OCI-LY7 (cell line): ENCODE results near the gene TTC24. TPM values are rescaled to one million over a fixed set of nuclear protein-coding genes. Genes with fewer than 3 reads are reported as not detected.

ENCODE experiments used
- BruUV-seq: library from RNA; stranded (reverse); fragments of 400-500 nt; replicated peaks from 2 replicates; lab custom pipeline; 2021; lab: Mats Ljungman, UMichigan
- CTCF ChIA-PET: fragments of 300-600 bp; sonication (Branson Sonifier 250); formaldehyde crosslinking; loops from one replicate; lab custom pipeline; 2022; ENCODE audit warnings: antibody characterized with exemption; ENCODE audit not compliant: unreplicated experiment; lab: Charles Lee
- POLR2A ChIA-PET: fragments of 300-600 bp; sonication (Branson Sonifier 250); formaldehyde crosslinking; loops from one replicate; lab custom pipeline; 2022; ENCODE audit warnings: antibody characterized with exemption; lab: Charles Lee
- DNase-seq: peaks from one replicate; pipeline ENCODE4 v3.0.0-alpha.2; 2015; ENCODE audit warnings: low spot score
- H2AFZ ChIP-seq: fragments of 200-600 bp; sonication (generic), shearing (Covaris generic); 2 replicates; pipeline ENCODE4 v1.6.1; 2014; ENCODE audit warnings: mild to moderate bottlenecking, antibody characterized with exemption, low read length, moderate library complexity
- H3K27ac ChIP-seq: fragments of 200-600 bp; sonication (generic); 2 replicates; pipeline ENCODE4 v1.5.1; 2014; ENCODE audit warnings: mixed run types, low read depth, mild to moderate bottlenecking, moderate library complexity, low read length, inconsistent platforms; ENCODE audit not compliant: poor library complexity, severe bottlenecking
- H3K36me3 ChIP-seq: fragments of 200-600 bp; sonication (generic); 2 replicates; pipeline ENCODE4 v1.6.1; 2014; ENCODE audit warnings: mild to moderate bottlenecking, antibody characterized with exemption, low read length, moderate library complexity, mixed read lengths; ENCODE audit not compliant: insufficient read depth
- H3K4me1 ChIP-seq: fragments of 200-600 bp; sonication (generic); 2 replicates; pipeline ENCODE4 v1.5.1; 2014; ENCODE audit warnings: mild to moderate bottlenecking, low read length; ENCODE audit not compliant: insufficient read depth, poor library complexity, severe bottlenecking
- H3K4me2 ChIP-seq: fragments of 200-600 bp; sonication (generic); 2 replicates; pipeline ENCODE4 v1.6.1; 2014; ENCODE audit warnings: mild to moderate bottlenecking, low read length
- H3K4me3 ChIP-seq: fragments of 200-600 bp; sonication (generic); 2 replicates; pipeline ENCODE4 v1.5.1; 2014; ENCODE audit warnings: mild to moderate bottlenecking, low read depth, low read length; ENCODE audit not compliant: poor library complexity, severe bottlenecking
- H3K79me2 ChIP-seq: fragments of 200-600 bp; sonication (generic); 2 replicates; pipeline ENCODE4 v1.6.1; 2016; ENCODE audit warnings: low read depth, mild to moderate bottlenecking, low read length, moderate library complexity, mixed read lengths; ENCODE audit not compliant: insufficient read depth
- H3K9me2 ChIP-seq: fragments of 200-600 bp; sonication (generic); 2 replicates; pipeline ENCODE4 v1.6.1; 2016; ENCODE audit warnings: mild to moderate bottlenecking, low read length, mixed read lengths; ENCODE audit not compliant: insufficient read depth
- H3K9me3 ChIP-seq: fragments of 200-600 bp; sonication (generic); 2 replicates; pipeline ENCODE4 v1.6.1; 2014; ENCODE audit warnings: mild to moderate bottlenecking, mixed run types, low read length, mixed read lengths
- H4K20me1 ChIP-seq: fragments of 200-600 bp; sonication (generic); 2 replicates; pipeline ENCODE4 v1.6.1; 2014; ENCODE audit warnings: mild to moderate bottlenecking, antibody characterized with exemption, low read length, moderate library complexity, mixed read lengths; ENCODE audit not compliant: insufficient read depth
- EZH2phosphoT487 ChIP-seq: fragments of 200-600 bp; sonication (generic); IDR thresholded peaks from 2 replicates; pipeline ENCODE4 v1.6.1; 2018; ENCODE audit warnings: low read depth, borderline replicate concordance, mild to moderate bottlenecking, mixed run types, antibody characterized with exemption, low read length, moderate library complexity, mixed read lengths
- intact Hi-C: fragments of 100-400 bp; cut with micrococcal nuclease; formaldehyde crosslinking; loops from one replicate; pipeline ENCODE4 v1.10.0; 2022; ENCODE audit not compliant: unreplicated experiment
- total RNA-seq, 2 experiments: library from RNA; depleted of rRNA in 1 of 2; stranded (reverse); fragments of >200 nt in 1 of 2; shearing (Covaris generic) in 1 of 2; gene quantifications; 2 replicates each; pipeline ENCODE4 v1.2.3, GENCODE V29; 2014 to 2022
- TF ChIP-seq, protein P1 (sequence below): fragments of 200-600 bp; sonication (generic); conservative IDR thresholded peaks from 2 replicates; pipeline ENCODE4 v1.5.1; 2014; ENCODE audit warnings: mild to moderate bottlenecking, antibody characterized with exemption, low read length, moderate library complexity, mixed read lengths

Gene TTC24
- total RNA-seq, 2 experiments from 2014 or later = 2.8 to 11.9 TPM

DNA sequence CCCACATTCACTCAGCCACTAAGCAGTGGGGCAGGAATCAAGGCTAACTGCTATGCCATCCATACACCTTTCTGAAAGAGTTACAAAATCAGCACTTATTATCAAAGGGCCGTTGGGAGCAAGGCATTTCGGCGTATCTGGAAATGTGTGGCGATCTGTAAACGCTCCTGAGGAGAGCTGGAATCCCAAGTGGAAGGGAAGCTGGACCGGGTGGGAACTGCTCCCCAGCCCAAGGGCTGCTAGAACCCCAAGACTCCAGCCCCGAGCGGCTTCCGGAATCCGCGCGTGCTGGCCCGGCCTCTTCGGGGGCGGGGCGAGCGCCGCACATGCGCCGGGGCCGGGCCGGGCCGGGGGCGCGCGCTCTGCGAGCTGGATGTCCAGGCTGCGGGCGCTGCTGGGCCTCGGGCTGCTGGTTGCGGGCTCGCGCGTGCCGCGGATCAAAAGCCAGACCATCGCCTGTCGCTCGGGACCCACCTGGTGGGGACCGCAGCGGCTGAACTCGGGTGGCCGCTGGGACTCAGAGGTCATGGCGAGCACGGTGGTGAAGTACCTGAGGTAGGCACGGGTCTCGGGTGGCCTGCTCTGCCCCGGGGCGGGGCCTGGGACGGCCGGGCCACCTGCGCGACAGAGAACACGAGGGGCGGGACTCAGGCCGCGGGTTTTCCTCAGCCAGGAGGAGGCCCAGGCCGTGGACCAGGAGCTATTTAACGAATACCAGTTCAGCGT, 12.1 kb downstream of the TTC24 start, which contains the start of gene NAXE:
Gene NAXE (plus strand): TSS at position 345 of the 726 bp plus-strand sequence. CDS start 29 bp downstream, at position 374.
- CTCF ChIA-PET = interaction anchor here (0.6 to 1.1 kb wide), 7 partner anchors 9 to 90 kb away, joined by 3 to 6 read pairs (median 3); no protein-coding TSS in a partner anchor
- peak; percentile 78 for DNase-seq
- peak within 1 kb of the TSS; percentile 82 for H3K4me2 ChIP-seq
- no peaks in the 10 kb centered on the region for H3K9me2 ChIP-seq
- peaks cover 42% of the 10 kb centered on the region for H3K36me3 ChIP-seq
- H3K4me1 ChIP-seq = peaks cover 27% of the 10 kb centered on the region
- intact Hi-C loops = no loop called here
- H2AFZ ChIP-seq = peak within 1 kb of the TSS; percentile 76; the same call in 1 of the 2 replicates
- H3K9me3 ChIP-seq = no peaks in the 10 kb centered on the region
- peak within 1 kb of the TSS; percentile 89 for H3K4me3 ChIP-seq
- POLR2A ChIA-PET = interaction anchor here (0.7 to 2.5 kb wide), 11 partner anchors 10 to 136 kb away, joined by 3 to 27 read pairs (median 4); partner anchors contain the start of gene GPATCH4
- no peaks in the 10 kb centered on the region for H3K79me2 ChIP-seq
- no peaks in the 10 kb centered on the region for H4K20me1 ChIP-seq
- H3K27ac ChIP-seq = peak within 1 kb of the TSS; percentile 50
- BruUV-seq = no TSS peak
- no peak for TF ChIP-seq EZH2phosphoT487
- TF ChIP-seq, protein P1, sequence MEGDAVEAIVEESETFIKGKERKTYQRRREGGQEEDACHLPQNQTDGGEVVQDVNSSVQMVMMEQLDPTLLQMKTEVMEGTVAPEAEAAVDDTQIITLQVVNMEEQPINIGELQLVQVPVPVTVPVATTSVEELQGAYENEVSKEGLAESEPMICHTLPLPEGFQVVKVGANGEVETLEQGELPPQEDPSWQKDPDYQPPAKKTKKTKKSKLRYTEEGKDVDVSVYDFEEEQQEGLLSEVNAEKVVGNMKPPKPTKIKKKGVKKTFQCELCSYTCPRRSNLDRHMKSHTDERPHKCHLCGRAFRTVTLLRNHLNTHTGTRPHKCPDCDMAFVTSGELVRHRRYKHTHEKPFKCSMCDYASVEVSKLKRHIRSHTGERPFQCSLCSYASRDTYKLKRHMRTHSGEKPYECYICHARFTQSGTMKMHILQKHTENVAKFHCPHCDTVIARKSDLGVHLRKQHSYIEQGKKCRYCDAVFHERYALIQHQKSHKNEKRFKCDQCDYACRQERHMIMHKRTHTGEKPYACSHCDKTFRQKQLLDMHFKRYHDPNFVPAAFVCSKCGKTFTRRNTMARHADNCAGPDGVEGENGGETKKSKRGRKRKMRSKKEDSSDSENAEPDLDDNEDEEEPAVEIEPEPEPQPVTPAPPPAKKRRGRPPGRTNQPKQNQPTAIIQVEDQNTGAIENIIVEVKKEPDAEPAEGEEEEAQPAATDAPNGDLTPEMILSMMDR = 0 out of 2 replicates have a peak, but pooled peaks have one; percentile 26

- Histone ChIP-seq H3K36me3 (peaks cover 49% of the 10 kb centered on the region), H3K4me1 (peaks cover 27% of the 10 kb centered on the region), H3K4me2 (peak overlapping the region; percentile 82), H3K79me2 (no peaks in the 10 kb centered on the region), H3K27ac (peak overlapping the region; percentile 50), H3K4me3 (peak overlapping the region; percentile 89), H4K20me1 (no peaks in the 10 kb centered on the region), H2AFZ (no peak overlapping the region; the same call in 1 of the 2 replicates), H3K9me3 (no peaks in the 10 kb centered on the region), H3K9me2 (no peaks in the 10 kb centered on the region)
- no peak for DNase-seq
- ChIA-PET CTCF (interaction anchor here (0.6 to 1.1 kb wide), 3 partner anchors 10 to 12 kb away, joined by 3 to 5 read pairs (median 4); no protein-coding TSS in a partner anchor), POLR2A (interaction anchor here (1.0 to 2.5 kb wide), 4 partner anchors 9 to 137 kb away, joined by 3 to 27 read pairs (median 4); partner anchors contain the start of gene GPATCH4)
- BruUV-seq = TSS peak; percentile 39
- intact Hi-C loops = no loop called here
- TF ChIP-seq, protein P1 = no peak
- no peak for TF ChIP-seq EZH2phosphoT487
Measured at GRCh38 chr1:156592158-156592909, 12.8 kb downstream of the TTC24 start.
